ENCODE measurements around the gene CCDC33.

- TF ChIP-seq CTCF (conservative IDR thresholded peaks at IDR 0.05; ENCODE audit: low read depth, low read length) (no peak), EZH2phosphoT487 (IDR thresholded peaks at IDR 0.05; ENCODE audit: borderline replicate concordance, low read length) (no peak), EZH2 (IDR thresholded peaks at IDR 0.05; ENCODE audit: low read length, unreplicated experiment) (no peak)
These were observed 30.6 kb upstream of the CCDC33 start for GRCh38 chr15:74205582-74205947.

Measured in PC-3 (cell line).